CD4-positive, alpha-beta T cell treated with Interleukin-4 for 1 hour (primary cell): Measurements from ENCODE around the gene FOXP2.

Experiments
- DNase-seq, 2 donors: peaks; one replicate each; pipeline ENCODE4 v3.0.0-alpha.2; 2020 to 2022

The FOXP2 gene

GRCh38 chr7:114660126-114660486 is 245.5 kb downstream of the FOXP2 start:
- DNase-seq: no peak

- DNase-seq: no peak
Observed at GRCh38 chr7:114660753-114661152, 246.1 kb downstream of the FOXP2 start.

GRCh38 chr7:114662002-114662677 is 247.5 kb downstream of the FOXP2 start:
- DNase-seq: no peak

- no peak for DNase-seq
Observed at GRCh38 chr7:114663502-114663901, 248.9 kb downstream of the FOXP2 start.

GRCh38 chr7:114670676-114671075 is 256.1 kb downstream of the FOXP2 start:
- no peak for DNase-seq

GRCh38 chr7:114671563-114672123 is 257.0 kb downstream of the FOXP2 start:
- DNase-seq: no peak

- DNase-seq: no peak
Observed at GRCh38 chr7:114678116-114678515, 263.5 kb downstream of the FOXP2 start.

- DNase-seq: no peak
Observed at GRCh38 chr7:114687238-114687637, 272.6 kb downstream of the FOXP2 start.

GRCh38 chr7:114688443-114689055 is 273.9 kb downstream of the FOXP2 start:
- DNase-seq: no peak

- DNase-seq: no peak
Observed at GRCh38 chr7:114689406-114689805, 274.8 kb downstream of the FOXP2 start.

- DNase-seq: no peak
Observed at GRCh38 chr7:114691605-114692004, 277.0 kb downstream of the FOXP2 start.

- DNase-seq: no peak
Observed at GRCh38 chr7:114695182-114695581, 280.6 kb downstream of the FOXP2 start.

GRCh38 chr7:114700247-114700928 is 285.8 kb downstream of the FOXP2 start:
- DNase-seq: no peak

GRCh38 chr7:114703677-114704076 is 289.1 kb downstream of the FOXP2 start:
- DNase-seq: no peak

- DNase-seq: no peak
Observed at GRCh38 chr7:114708646-114709045, 294.0 kb downstream of the FOXP2 start.

- no peak for DNase-seq
Observed at GRCh38 chr7:114710499-114710898, 295.9 kb downstream of the FOXP2 start.

GRCh38 chr7:114711241-114711640 is 296.6 kb downstream of the FOXP2 start:
- no peak for DNase-seq

GRCh38 chr7:114715907-114716306 is 301.3 kb downstream of the FOXP2 start:
- DNase-seq: no peak

- DNase-seq: no peak
Observed at GRCh38 chr7:114718861-114719260, 304.2 kb downstream of the FOXP2 start.

- no peak for DNase-seq
Observed at GRCh38 chr7:114720725-114721124, 306.1 kb downstream of the FOXP2 start.

GRCh38 chr7:114722562-114722961 is 307.9 kb downstream of the FOXP2 start:
- DNase-seq: no peak

- DNase-seq: no peak
Observed at GRCh38 chr7:114723308-114723707, 308.7 kb downstream of the FOXP2 start.

GRCh38 chr7:114740095-114740494 is 325.5 kb downstream of the FOXP2 start:
- DNase-seq: no peak

- DNase-seq: no peak
Observed at GRCh38 chr7:114740941-114741340, 326.3 kb downstream of the FOXP2 start.
